GM21390 (cell line): ENCODE results near the gene ZNF667.
A peak's percentile ranks its signal among the peaks of the same experiment; 100 is the strongest.

Experiments
- ATAC-seq: cut with Tn5 transposase; IDR thresholded peaks from one replicate; pipeline ENCODE4 v1.9.1; 2021; ENCODE audit not compliant: unreplicated experiment

ZNF667 gene

DNA sequence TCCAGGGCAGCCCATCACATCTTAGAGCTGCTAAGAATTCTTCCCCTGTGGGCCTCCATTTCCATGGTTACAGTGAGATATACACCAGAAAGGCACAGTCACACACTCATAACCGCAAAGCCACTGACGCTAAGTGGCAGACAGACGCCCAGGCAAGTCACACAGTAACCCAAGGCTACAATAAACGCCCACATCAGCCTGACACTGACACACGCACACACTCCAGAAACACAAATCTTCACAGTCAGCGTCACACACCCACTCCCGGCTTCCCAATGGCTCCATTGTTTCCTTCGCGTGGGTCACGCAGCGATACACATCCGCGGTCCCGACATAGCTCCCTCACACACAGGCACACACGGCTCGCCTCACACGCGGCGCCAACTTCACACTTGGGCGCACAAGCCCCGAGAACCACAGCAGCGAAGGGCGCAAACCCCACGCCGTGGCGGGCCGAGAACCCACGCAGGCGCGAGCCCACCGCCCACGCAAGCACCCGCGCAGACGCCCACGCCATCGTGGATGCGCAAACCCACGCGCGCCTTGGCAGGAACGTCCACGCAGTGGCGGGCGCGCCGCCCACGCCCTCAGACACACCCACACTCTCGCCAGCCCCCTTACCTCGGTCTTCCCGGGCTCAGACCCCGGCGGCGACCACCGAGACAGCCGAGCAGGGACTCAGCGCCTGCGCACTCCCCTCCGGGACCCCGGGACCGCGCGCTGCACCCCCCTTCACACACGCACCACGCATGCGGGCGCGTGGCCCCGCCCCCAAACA lies at the start of gene ZNF667:
ZNF667 (minus strand) TSS at position 695 of the 778 bp plus-strand sequence. CDS start 14,975 bp downstream, outside the sequence.
- no peak for ATAC-seq

GRCh38 chr19:56525214-56525860 lies 48.2 kb upstream of the ZNF667 start:
- no peak for ATAC-seq

DNA sequence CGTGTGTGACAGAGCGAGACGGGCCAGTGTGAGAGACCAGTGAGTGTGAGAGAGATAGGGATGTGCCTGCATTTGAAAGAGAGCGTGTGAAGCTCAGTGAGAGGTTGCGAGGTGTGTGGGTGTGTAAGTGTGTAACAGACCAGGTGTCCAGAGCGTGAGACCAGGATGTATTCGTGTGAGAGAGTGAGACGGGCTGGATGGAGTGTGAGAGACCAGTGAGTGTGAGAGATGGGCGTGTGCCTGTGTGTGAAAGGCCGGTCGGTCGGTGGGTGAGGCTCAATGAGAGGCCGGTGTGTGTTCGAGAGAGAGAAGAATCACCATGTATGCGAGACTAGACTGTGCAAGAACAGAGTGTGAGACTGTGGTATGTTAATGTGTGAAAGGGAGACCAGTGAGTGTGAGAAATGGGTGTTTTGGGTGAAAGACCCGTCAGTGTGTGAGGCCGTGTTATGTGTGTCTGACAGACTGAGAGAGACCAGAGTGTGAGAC lies 31.2 kb upstream of the ZNF667 start:
- no peak for ATAC-seq

DNA sequence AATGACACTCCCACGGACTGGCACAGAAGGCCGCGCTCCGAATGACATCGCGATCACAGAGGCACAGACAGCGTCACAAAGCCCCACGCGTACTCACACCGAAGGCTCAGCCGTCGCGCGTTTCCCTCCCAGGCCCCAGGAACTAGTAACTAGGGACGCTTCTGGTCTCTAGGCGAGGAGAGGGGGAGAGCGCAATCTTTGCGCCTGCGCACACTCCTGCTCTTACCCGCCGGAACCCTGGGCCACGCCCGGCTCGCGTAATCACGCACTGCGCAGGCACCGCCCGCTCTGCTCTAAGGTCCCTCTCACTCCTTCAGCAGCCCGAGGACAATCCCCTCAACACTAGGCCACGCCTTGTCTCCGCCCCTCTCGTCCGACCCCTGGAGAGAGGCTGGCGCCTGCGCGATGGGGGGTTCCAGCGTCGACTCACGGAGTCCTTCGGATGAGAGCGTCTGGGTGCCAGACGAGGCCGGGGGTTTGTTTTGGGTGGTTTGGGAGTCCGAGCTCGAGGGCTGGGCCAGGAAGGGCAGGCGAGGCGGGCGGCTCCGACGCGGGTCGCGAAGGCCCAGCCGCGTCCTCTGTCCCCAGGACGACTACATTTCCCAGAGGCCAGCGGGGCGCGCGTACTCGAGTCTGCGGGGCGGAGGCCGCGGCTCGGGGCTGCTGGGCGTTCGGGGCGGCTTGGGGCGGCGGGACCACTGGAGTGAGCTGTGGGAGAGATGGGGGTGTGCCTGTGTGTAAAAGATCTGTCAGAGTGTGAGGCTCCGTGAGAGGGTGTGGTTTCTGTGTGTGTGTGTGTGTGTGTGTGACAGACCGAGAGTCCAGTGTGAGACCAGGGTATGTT lies 30.5 kb upstream of the ZNF667 start, which contains the start of gene ZNF471:
ZNF471 (plus strand) TSS at position 410 of the 844 bp plus-strand sequence. CDS start 3,717 bp downstream, outside the sequence.
- no peak for ATAC-seq

- no peak for ATAC-seq
Measured at GRCh38 chr19:56504581-56504980, 27.4 kb upstream of the ZNF667 start.

DNA sequence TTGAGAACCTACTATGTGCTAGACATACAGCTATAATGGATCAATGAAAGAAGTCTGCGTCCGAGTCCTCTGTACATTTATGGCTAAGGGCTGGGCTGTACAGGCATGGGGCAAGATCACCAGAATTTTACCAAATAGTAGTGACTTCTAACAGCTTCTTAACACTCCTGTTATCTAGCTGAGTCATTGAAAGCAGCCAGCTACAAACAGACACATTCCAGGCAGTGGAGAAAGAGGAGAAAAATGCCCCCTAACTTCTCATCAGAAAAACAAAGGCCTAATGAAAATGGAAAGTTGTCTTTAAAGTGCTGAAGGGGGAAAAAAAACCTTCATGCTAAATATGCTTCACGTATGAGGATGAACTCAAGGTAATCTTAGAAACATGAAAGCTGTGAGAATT lies 14.3 kb upstream of the ZNF667 start:
- ATAC-seq = no peak

GRCh38 chr19:56477429-56478338 lies 539 bp upstream of the ZNF667 start:
- no peak for ATAC-seq

GRCh38 chr19:56476093-56476492 lies 1.1 kb downstream of the ZNF667 start:
- ATAC-seq = no peak

GRCh38 chr19:56474308-56474707 lies 2.8 kb downstream of the ZNF667 start:
- no peak for ATAC-seq

GRCh38 chr19:56441206-56441792 lies 35.8 kb downstream of the ZNF667 start:
- no peak for ATAC-seq

DNA sequence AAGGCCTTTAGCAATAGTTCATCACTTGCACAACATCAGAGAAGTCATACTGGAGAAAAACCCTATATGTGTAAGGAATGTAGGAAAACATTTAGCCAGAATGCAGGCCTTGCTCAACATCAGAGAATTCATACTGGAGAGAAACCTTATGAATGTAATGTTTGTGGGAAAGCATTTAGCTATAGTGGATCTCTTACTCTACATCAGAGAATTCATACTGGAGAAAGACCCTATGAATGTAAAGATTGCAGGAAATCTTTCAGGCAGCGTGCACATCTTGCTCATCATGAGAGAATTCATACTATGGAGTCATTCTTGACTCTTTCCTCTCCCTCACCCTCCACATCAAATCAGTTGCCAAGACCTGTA lies 53.2 kb downstream of the ZNF667 start:
- no peak for ATAC-seq

- no peak for ATAC-seq
Measured at GRCh38 chr19:56423276-56423984, 53.7 kb downstream of the ZNF667 start.

DNA sequence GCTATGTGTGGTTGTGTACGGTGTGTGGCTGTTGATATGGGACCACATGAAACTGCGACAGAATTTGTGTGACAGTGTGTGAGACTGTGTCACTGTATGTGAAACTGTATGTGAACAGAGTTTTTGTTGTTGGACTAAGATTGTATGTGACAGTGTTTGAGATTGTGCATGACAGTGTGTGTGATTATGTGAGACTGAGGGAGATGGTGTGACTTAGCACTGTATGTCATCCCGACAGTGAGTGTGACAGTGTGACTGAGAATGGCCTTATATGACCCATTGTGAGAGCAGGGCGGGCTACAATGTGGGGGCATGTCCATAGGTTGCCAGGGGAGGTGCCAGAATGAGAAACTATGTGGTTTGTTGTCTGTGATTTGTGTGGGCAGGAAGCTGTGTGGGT lies 72.1 kb downstream of the ZNF667 start:
- ATAC-seq = no peak

DNA sequence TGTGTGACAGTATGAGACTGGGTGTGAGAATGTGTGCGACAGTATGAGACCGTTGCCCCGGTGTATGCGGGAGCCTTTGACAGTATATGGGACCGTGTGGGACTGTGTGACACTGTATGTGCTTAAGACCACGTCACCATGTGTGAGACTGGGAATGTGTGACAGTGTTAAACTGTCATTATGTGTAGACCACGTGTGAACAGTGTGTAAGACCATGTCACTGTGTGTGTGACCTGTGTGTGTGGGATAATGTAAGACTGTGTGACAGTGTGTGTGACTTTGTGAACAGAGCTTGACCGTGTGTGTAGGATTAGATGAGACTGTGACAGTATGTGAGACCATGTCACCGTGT lies 72.5 kb downstream of the ZNF667 start:
- no peak for ATAC-seq

DNA sequence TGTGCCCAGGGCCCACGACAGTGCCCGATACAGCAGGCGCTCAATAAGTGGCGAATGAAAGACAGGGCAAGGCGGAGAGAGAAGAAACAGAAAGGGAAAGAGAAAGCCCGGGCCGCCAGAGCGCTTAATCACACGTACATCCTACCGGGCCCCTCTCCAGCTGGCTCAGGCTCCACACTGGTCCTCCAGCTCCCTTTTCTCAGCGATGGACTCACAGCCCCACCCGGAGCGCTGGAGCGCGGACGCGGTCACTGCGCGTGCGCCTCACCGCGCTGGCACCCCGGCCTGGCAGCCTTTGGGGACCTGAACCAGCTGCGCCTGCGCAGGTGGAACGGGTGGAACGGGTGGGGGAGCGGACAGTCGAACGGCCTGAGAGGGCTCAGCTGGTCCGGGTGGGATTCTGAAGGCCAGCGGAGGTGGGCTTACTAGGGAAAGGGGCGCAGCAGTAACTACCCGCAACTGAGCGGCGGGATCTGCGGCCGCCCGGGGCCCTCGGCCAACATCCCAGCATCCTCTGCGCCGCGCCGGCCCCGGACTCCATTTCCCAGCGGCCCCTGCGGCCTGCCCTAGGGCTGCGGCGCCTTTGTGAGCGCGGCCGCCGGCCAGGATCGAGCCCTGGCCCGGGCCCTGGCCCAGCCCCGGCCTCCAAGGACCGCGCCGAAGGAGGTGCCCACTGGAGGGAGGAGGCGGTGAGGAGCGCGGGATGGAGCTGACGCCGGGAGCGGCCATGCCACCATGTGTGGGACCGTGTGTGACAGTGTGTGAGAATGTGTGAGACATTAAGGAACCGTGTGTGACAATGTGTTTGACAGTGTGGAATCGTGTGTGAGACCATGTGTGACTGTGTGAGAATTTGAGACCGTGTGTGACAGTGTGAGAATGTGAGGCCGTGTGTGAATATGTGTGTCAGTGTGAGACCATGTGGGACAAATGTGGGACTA lies 73.1 kb downstream of the ZNF667 start, which contains the start of gene ZNF583:
ZNF583 (plus strand) TSS at position 569 of the 941 bp plus-strand sequence. CDS start 2,783 bp downstream, outside the sequence.
- ATAC-seq = peak; percentile 68

DNA sequence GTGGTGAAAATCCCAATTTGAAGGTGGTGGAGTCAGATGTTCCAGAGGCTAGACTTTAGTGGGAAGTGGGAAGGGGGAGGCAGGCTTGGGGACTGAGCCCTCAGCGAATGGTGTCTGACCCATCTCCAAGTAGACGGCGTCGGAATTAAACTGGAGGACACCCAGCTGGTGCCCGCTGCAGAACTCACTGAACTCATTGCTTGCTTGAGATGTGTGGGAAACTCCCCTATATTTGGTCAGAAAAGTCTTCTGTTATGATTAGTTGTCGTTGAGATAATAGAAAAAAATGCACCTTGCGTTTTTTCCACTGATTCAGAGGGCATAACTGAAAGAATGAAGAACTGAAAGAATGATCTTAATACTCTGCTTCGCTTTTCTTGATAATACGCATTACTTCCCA lies 73.9 kb downstream of the ZNF667 start:
- ATAC-seq = no peak

- ATAC-seq = no peak
Measured at GRCh38 chr19:56400485-56400884, 76.7 kb downstream of the ZNF667 start.

GRCh38 chr19:56398809-56399208 lies 78.3 kb downstream of the ZNF667 start:
- no peak for ATAC-seq
